Transverse colon (tissue), 4 donors: Measurements from ENCODE around the gene BRAT1. TPM values are rescaled to one million over a fixed set of nuclear protein-coding genes. Genes with fewer than 3 reads are reported as not detected.

ENCODE experiments used
- DNase-seq: peaks from one replicate; pipeline ENCODE4 v3.0.0-alpha.2; 2019
- H3K27ac ChIP-seq, 4 donors: fragments of 200-600 bp; sonication (generic); 2 replicates each; pipeline ENCODE4 v1.5.1; 2016 to 2018; ENCODE audit warnings: inconsistent platforms in 4 of 4
- H3K27me3 ChIP-seq: fragments of 200-600 bp; sonication (generic); 2 replicates; pipeline ENCODE4 v1.5.1; 2017; ENCODE audit warnings: inconsistent platforms
- H3K36me3 ChIP-seq, 4 donors: fragments of 200-600 bp; sonication (generic); 2 replicates each; pipeline ENCODE4 v1.5.1; 2017 to 2019; ENCODE audit warnings: inconsistent platforms in 4 of 4
- H3K4me1 ChIP-seq, 4 donors: fragments of 200-600 bp; sonication (generic); 2 replicates each; pipeline ENCODE4 v1.5.1; 2017 to 2020; ENCODE audit warnings: inconsistent platforms in 4 of 4
- H3K4me3 ChIP-seq, 4 donors: fragments of 200-600 bp; sonication (generic); 1 replicate in 1 of 4; 2 replicates in 3 of 4; pipeline versions ENCODE4 v1.5.1 to v1.6.1; 2017 to 2019; ENCODE audit warnings: inconsistent platforms in 4 of 4
- H3K9me3 ChIP-seq, 2 donors: fragments of 200-600 bp; sonication (generic); 2 replicates each; pipeline ENCODE4 v1.5.1; 2017 to 2019; ENCODE audit warnings: inconsistent platforms in 2 of 2
- CTCF ChIP-seq, 5 experiments: fragments of 200-600 bp in 3 of 5; fragments of 450-650 bp in 2 of 5; sonication (generic) in 3 of 5; IDR thresholded peaks; 1 replicate in 2 of 5; 2 replicates in 3 of 5; pipeline ENCODE4 v1.5.1; 2016 to 2017; ENCODE audit warnings: antibody characterized with exemption in 5 of 5, inconsistent platforms in 3 of 5, mild to moderate bottlenecking in 2 of 5, moderate library complexity in 1 of 5
- EP300 ChIP-seq: sonication (generic); formaldehyde crosslinking; IDR thresholded peaks from one replicate; pipeline ENCODE4 v1.6.1; 2017; ENCODE audit warnings: antibody characterized with exemption, low read depth
- POLR2A ChIP-seq: fragments of 450-650 bp; IDR thresholded peaks from one replicate; pipeline ENCODE4 v1.6.1; 2016; ENCODE audit warnings: antibody characterized with exemption, mild to moderate bottlenecking, moderate library complexity
- POLR2AphosphoS5 ChIP-seq, 3 donors: sonication (generic); formaldehyde crosslinking; IDR thresholded peaks; one replicate each; pipeline ENCODE4 v1.6.1; 2016; ENCODE audit warnings: antibody characterized with exemption in 3 of 3
- WGBS, 2 donors: methylation state at CpG; one replicate each; pipeline ENCODE4 v1.1.5; 2018; ENCODE audit warnings: low coverage in 1 of 2; 5-methylcytosine and 5-hydroxymethylcytosine counted together
- in situ Hi-C, 4 donors: fragments of 200-750 bp; cut with MboI; loops; one replicate each; pipeline versions ENCODE4 v1.15.0 to v1.15.1; 2017; ENCODE audit warnings: low sequenced_read_pairs in 3 of 4, low pct_ligation_motif_present in 1 of 4, low pct_unique_long_range_greater_than_20kb in 1 of 4
- intact Hi-C: fragments of 100-400 bp; cut with DNase I; formaldehyde crosslinking; loops from one replicate; pipeline ENCODE4 v1.15.1; 2023; ENCODE audit warnings: low total_unique reads
- total RNA-seq, 4 donors: library from RNA; depleted of rRNA; stranded (reverse); fragments of >200 nt; gene quantifications; one replicate each; pipeline ENCODE4 v1.1.0, GENCODE V29; 2016

BRAT1 gene
- total RNA-seq, 4 donors from 2014 or later, result 31.7 to 120 (median 40.4) TPM

GRCh38 chr7:2495418-2496299 lies 59.7 kb downstream of the BRAT1 start:
- 53 to 70% methylated on average over 5 to 24 of the region's 25 CpGs for WGBS, 2 donors
- in situ Hi-C loops, result loop anchor here in 1 of 4 donors (25.0 kb wide), 1 partner anchor 192 kb away; the partner anchor contains the start of gene AMZ1
- H3K4me1 ChIP-seq, result peaks cover 5 to 23% (median 13%) of the 10 kb centered on the region in 4 donors

GRCh38 chr7:2494191-2495130 lies 60.9 kb downstream of the BRAT1 start:
- H3K4me1 ChIP-seq, result peaks cover 5 to 23% (median 13%) of the 10 kb centered on the region in 4 donors
- peak overlapping the region in 1 of 4 donors; percentile 2 for H3K27ac ChIP-seq
- DNase-seq, result no peak
- no peak for TF ChIP-seq EP300
- TF ChIP-seq POLR2AphosphoS5 (IDR thresholded peaks at IDR 0.05), result no peak
- TF ChIP-seq POLR2A, result no peak
- TF ChIP-seq CTCF (IDR thresholded peaks at IDR 0.05), result no peak
- H3K36me3 ChIP-seq, result no peaks in the 10 kb centered on the region
- H3K27me3 ChIP-seq, result peaks cover 34% of the 10 kb centered on the region
- in situ Hi-C loops (loop anchor here in 1 of 4 donors (25.0 kb wide), 1 partner anchor 193 kb away; the partner anchor contains the start of gene AMZ1), intact Hi-C loops (no loop called here)
- no peaks in the 10 kb centered on the region for H3K9me3 ChIP-seq
- WGBS, 2 donors, result 49% methylated on average over 27 of the region's 32 CpGs; no CpG with 5 or more reads in 1 of the 2 donors
- H3K4me3 ChIP-seq, result no peak overlapping the region

More at GRCh38 chr7:2495418-2496299, 59.7 kb downstream of the BRAT1 start:
- Histone ChIP-seq H3K4me3 (no peak overlapping the region), H3K27me3 (peaks cover 34% of the 10 kb centered on the region), H3K27ac (no peak overlapping the region), H3K9me3 (no peaks in the 10 kb centered on the region), H3K36me3 (no peaks in the 10 kb centered on the region)
- no peak for DNase-seq
- no peak for TF ChIP-seq CTCF (IDR thresholded peaks at IDR 0.05)
- no peak for TF ChIP-seq POLR2AphosphoS5 (IDR thresholded peaks at IDR 0.05)
- no peak for TF ChIP-seq EP300
- TF ChIP-seq POLR2A, result no peak
- intact Hi-C loops, result no loop called here

GRCh38 chr7:2493205-2494164 lies 61.8 kb downstream of the BRAT1 start:
- TF ChIP-seq POLR2AphosphoS5 (IDR thresholded peaks at IDR 0.05), result peak in 1 of 3 donors; percentile 12
- no peak for TF ChIP-seq POLR2A
- TF ChIP-seq CTCF (IDR thresholded peaks at IDR 0.05), result no peak
- peak; percentile 37 for DNase-seq
- Histone ChIP-seq H3K4me3 (no peak overlapping the region), H3K27ac (no peak overlapping the region), H3K27me3 (peaks cover 32% of the 10 kb centered on the region), H3K9me3 (no peaks in the 10 kb centered on the region), H3K4me1 (peaks cover 5 to 23% (median 13%) of the 10 kb centered on the region in 4 donors), H3K36me3 (no peaks in the 10 kb centered on the region)
- in situ Hi-C loops, result loop anchor here in 1 of 4 donors (25.0 kb wide), 1 partner anchor 194 kb away; the partner anchor contains the start of gene AMZ1
- intact Hi-C loops, result no loop called here
- 54 to 80% methylated on average over 5 to 10 of the region's 11 CpGs for WGBS, 2 donors
